GM19372 (cell line): ENCODE results near the gene WDR37.
A peak's percentile ranks its signal among the peaks of the same experiment; 100 is the strongest.
"Not testable (repeated sequence)": the region's sequence is repeated elsewhere in the genome, so short reads cannot be mapped to it uniquely, and the experiment has no call there.

Experiments used
- ATAC-seq: cut with Tn5 transposase; IDR thresholded peaks from one replicate; pipeline ENCODE4 v1.9.1; 2021; ENCODE audit warnings: mild to moderate bottlenecking, low read depth, moderate library complexity; ENCODE audit not compliant: unreplicated experiment

The WDR37 gene

DNA sequence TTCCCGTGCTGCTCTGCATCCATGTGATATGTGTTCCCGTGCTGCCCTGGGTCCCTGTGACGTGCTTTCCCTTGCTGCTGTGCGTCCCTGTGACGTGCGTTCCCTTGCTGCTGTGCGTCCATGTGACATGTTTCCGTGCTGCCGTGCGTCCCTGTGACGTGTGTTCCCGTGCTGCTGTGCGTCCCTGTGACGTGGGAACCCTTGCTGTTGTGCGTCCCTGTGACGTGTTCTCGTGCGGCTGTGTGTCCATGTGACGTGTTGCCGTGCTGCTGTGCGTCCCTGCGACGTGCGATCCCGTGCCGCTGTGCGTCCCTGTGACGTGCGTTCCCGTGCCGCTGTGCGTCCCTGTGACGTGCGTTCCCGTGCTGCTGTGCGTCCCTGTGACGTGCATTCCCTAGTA, 45.8 kb downstream of the WDR37 start:
- ATAC-seq = no peak

- ATAC-seq = no peak
Measured at GRCh38 chr10:1102416-1102815, 46.2 kb downstream of the WDR37 start.

- ATAC-seq = no peak
Measured at GRCh38 chr10:1102831-1103230, 46.6 kb downstream of the WDR37 start.

GRCh38 chr10:1103551-1103950, 47.4 kb downstream of the WDR37 start:
- ATAC-seq = no peak

DNA sequence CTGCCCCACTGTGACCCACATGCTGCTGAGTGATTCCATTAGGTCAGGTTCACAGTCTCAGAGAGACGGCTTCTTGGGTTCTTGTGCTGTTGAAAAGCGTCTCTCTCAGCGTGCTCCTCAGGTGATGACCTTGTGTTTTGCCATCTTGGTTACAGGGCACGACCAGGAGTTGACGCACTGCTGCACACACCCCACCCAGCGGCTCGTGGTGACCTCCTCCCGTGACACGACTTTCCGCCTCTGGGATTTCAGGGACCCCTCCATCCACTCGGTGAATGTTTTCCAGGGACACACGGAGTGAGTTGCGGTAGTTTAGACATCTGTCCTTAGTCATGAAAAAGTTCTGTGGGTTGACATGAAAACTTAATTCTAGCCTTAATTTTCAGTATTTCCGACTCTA, 48.8 kb downstream of the WDR37 start:
- no peak for ATAC-seq

DNA sequence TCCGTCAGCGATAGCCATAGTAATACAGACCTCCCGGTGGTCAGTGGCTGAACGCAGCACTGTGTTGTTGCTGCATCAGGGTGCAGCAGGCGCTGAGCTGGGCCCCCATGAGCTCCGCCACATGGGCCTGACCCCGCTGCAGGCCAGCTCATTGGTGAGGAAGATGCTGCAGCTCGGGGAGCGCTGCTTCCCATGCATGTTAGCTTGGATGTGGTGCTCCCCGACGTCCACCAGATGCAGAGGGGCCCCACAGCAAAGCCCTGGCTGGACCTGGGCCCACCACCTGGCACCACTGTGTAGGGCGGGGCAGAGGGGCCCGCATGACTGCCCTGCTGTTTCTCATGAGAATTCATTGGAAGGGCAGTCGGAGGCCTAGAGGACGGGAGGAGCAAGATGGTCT, 50.8 kb downstream of the WDR37 start:
- no peak for ATAC-seq

DNA sequence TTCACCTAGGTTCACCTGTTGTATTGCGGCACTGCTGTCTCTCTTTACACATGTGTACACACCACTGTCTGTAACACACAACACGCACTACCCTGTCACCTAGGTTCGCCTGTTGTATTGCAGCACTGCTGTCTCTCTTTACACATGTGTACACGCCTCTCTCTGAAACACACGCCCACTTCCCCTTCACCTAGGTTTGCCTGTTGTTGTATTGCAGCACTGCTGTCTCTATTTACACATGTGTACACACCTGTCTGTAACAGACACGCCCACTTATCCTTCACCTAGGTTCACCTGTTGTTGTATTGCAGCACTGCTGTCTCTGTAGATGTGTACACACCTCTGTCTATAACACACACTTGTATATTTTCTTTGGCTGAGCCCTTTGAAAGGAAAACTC, 51.5 kb downstream of the WDR37 start:
- no peak for ATAC-seq

DNA sequence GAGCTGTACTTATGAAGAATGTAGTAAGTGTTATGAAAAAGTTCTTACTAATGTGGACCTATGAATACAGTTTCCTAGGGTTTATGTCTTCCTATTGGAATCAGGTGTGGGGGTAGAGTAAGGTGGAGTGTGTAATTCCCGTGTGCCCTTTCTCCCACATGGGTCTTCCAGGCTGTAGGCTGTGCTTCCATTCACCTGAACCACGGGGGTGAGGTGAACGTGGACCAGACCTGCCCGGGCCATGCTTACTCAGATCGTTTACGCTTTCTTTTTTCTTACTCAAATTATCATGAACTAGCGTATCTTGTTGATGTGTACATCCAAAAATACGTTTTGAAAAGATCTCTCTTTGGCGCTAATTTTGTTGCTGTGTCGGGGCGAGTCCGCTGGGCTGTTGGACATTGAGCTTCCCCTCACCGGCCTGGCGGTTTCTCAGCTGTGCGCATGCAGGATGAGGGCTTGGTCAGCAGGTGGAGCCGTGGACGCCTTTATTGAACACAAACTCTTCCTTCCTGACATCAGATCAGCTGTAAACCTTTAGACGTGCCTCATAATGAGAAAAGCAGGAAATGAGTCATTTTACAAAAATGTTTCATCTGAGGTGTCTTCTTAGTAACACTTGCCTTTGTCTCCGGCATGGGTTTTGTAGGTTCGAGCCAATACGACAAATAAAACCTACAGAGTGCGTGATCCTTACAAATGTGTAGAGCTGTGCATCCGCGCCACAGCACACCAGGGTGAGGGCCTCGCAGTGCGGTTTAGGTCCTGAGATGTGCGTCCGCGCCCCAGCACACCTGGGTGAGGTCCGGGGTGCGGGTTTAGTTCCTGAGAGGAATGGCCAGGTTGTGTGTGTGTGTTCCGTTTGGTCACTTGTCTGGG, 53.8 kb downstream of the WDR37 start:
- ATAC-seq = peak; percentile 90

- no peak for ATAC-seq
Measured at GRCh38 chr10:1110674-1111119, 54.5 kb downstream of the WDR37 start.

GRCh38 chr10:1114315-1114714, 58.1 kb downstream of the WDR37 start:
- ATAC-seq = no peak

- no peak for ATAC-seq
Measured at GRCh38 chr10:1114719-1115606, 58.8 kb downstream of the WDR37 start.

GRCh38 chr10:1115607-1115955, 59.4 kb downstream of the WDR37 start:
- ATAC-seq = no peak

DNA sequence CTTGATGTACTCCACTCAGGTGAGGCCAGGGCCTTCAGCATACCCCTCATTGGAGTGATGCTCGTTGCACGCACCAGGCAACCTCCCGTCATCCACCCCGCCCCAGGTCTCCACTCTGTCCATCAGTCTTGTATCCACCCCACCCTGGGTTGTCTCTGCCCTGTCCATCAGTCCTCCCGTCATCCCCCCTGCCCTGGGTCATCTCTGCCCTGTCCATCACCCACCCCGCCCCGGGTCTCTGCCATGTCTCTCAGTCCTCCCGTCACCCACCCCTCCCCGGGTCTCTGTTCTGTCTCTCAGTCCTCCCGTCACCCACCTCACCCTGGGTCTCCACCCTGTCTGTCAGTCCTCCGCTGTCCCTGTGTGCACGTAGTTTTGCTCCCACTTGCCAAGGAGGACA, 59.9 kb downstream of the WDR37 start:
- no peak for ATAC-seq

DNA sequence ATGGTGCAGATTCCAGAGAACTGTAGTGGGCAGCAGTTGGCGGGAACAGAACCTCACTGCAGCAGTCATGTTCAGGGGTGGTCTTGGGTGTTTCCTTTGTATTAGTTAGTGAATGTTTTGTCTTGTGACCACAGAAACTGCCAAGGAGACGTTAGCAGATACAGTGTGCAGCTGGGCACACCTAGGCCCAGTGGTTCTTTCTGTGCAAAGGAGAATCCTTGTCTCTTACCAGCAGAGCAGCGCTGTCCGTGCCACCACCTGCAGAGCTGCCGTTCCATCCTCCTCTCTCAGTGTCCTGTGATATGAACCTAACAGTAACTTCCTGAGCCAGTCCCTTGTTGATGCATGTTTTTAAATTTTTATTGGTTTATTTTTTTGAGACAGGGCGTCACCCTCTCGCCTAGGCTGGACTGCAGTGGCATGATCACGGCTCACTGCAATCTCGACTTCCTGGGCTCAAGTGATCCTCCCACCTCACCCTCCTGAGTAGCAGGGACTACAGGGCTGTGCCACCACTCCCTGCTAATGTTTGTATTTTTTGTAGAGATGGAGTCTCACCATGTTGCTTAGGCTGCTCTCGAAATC, 60.6 kb downstream of the WDR37 start:
- ATAC-seq = no peak

DNA sequence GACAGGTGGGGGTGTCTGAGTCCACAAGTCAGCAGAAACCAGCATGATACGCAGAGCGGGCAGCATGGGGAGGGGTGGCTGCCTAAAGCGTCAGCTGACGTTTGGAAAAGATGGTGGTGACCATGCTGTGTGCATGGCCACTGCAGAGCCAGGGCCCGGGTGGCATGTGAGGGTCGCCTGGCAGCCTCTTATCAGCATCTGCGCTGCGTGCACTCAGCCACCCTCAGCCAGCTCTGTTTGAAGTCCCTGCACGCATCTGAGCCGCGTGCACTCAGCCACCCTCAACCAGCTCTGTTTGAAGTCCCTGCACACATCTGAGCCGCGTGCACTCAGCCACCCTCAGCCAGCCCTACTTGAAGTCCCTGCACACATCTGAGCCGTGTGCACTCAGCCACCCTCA, 61.5 kb downstream of the WDR37 start:
- ATAC-seq = no peak

GRCh38 chr10:1118318-1118717, 62.1 kb downstream of the WDR37 start:
- ATAC-seq = not testable (repeated sequence)

GRCh38 chr10:1119027-1119426, 62.8 kb downstream of the WDR37 start:
- ATAC-seq = no peak

DNA sequence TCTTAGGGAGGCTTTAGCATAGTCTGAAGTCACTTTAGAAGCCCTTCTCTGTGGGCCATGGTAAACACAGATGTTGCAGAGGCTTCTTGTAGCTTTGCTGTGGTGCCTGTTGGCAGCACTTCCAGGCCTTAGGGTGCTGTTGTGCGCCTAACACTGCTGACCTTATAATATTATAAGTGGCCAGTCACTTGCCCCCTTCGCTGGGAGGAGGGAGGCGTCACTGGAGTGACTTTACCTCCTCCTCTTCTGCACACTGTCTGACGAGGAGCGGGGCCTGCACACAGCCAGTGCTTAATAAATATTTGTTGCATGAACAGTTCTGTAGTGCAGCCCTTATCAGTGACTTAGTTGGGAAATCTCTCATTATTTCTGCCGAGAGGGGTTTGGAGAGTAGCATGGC, 63.3 kb downstream of the WDR37 start:
- no peak for ATAC-seq

GRCh38 chr10:1120306-1120705, 64.1 kb downstream of the WDR37 start:
- ATAC-seq = no peak

DNA sequence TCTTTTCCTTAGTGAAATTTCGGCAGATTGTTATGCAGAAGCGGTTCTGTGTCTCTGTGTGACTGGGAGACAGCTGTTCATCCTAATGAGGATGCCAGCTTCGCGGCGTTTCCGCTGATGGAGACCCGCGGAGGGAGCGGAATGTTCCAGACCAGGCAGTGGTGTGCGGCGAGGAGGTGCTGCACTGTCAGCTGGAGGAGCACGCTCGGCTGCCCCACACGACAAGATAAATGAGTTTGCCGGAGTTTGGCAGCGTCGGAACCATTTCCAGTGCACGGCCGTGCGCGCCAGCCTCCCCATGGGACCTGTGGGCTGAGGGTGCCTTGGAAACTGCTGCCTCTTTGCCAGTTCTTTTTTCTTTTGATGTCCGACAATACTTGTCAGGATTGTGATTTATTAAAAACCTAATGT, 64.6 kb downstream of the WDR37 start:
- ATAC-seq = no peak

GRCh38 chr10:1121271-1121970, 65.2 kb downstream of the WDR37 start:
- ATAC-seq = no peak
